WI38 (cell line): Measurements from ENCODE around the gene GSTO2.

ENCODE experiments used
- H3K4me3 ChIP-seq: 2 replicates; pipeline ENCODE4 v1.5.1; 2011; ENCODE audit warnings: low read depth, mild to moderate bottlenecking, control low read depth, low read length
- TF ChIP-seq, protein P1 (sequence below): IDR thresholded peaks from 2 replicates; pipeline ENCODE4 v1.5.1; 2012; ENCODE audit warnings: low read depth, mild to moderate bottlenecking, control low read depth, low read length

Gene GSTO2

DNA sequence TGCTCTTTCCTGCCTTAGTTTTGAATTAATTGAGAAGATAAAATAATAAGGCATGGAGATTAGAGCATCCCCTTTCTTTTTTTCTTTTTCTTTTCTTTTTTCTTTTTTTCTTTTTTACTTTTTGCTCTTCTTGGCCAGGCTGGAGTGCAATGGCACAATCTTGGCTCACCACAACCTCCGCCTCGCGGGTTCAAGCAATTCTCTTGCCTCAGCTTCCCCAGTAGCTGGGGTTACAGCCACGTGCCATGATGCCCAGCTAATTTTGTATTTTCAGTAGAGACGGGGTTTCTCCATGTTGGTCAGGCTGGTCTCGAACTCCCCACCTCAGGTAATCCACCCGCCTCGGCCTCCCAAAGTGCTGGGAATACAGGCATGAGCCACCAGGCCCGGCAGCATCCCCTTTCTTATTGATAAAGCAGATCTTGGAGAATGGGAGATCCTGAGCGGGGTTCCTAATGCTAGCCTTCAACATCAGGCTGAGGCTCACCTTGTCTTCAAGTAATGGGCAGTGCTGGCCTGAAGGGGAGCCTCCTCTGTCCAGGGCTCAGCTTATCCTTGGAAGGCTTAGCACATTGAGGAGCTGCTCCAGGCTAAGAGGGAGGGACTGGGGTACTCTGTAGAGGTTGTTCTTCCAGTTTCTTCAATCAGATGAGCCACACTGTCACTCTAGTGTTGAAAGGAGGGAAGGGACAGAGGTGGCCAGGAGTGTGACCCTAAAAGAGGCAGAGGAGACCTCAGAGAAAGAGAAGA is 27.9 kb downstream of the GSTO2 start:
- no peak overlapping the region for H3K4me3 ChIP-seq
- TF ChIP-seq, protein P1, sequence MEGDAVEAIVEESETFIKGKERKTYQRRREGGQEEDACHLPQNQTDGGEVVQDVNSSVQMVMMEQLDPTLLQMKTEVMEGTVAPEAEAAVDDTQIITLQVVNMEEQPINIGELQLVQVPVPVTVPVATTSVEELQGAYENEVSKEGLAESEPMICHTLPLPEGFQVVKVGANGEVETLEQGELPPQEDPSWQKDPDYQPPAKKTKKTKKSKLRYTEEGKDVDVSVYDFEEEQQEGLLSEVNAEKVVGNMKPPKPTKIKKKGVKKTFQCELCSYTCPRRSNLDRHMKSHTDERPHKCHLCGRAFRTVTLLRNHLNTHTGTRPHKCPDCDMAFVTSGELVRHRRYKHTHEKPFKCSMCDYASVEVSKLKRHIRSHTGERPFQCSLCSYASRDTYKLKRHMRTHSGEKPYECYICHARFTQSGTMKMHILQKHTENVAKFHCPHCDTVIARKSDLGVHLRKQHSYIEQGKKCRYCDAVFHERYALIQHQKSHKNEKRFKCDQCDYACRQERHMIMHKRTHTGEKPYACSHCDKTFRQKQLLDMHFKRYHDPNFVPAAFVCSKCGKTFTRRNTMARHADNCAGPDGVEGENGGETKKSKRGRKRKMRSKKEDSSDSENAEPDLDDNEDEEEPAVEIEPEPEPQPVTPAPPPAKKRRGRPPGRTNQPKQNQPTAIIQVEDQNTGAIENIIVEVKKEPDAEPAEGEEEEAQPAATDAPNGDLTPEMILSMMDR, result no peak

- no peak overlapping the region for H3K4me3 ChIP-seq
- TF ChIP-seq, protein P1, result peak; percentile 75
These were observed 29.0 kb downstream of the GSTO2 start for GRCh38 chr10:104297697-104298660.

DNA sequence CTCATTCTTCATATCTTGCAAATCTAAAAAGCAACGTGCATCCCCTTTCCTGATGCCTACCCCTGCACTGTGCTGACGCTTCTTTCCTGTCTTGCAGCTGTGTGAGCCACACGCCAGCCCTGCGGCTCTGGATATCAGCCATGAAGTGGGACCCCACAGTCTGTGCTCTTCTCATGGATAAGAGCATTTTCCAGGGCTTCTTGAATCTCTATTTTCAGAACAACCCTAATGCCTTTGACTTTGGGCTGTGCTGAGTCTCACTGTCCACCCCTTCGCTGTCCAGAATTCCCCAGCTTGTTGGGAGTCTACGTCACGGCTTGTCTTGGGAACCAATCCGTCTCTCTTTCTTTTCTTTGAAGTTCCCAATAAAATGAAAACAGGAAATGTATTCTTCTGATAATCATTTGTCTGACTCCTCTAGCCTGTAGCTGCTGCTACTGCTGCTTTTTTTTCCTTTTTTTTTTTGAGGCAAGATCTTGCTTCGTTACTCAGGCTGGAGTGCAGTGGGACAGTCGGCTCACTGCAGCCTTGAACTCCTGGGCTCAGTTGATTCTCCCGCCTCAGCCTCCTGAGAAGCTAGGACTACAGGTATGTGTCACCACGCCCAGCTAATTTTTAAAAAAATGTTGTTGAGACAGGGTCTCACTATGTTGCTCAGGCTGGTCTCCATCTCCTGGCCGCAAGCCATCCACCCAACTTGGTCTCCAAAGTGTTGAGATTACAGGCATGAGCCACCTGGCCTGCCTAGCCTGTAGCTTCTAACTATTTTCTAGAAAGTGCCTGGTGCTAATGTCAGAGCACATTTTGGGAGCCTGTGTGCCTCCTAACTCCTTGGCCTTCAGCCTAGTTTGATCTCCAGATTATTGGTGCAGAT is 30.3 kb downstream of the GSTO2 start:
- TF ChIP-seq, protein P1, result no peak
- H3K4me3 ChIP-seq, result peak overlapping the region; percentile 38

DNA sequence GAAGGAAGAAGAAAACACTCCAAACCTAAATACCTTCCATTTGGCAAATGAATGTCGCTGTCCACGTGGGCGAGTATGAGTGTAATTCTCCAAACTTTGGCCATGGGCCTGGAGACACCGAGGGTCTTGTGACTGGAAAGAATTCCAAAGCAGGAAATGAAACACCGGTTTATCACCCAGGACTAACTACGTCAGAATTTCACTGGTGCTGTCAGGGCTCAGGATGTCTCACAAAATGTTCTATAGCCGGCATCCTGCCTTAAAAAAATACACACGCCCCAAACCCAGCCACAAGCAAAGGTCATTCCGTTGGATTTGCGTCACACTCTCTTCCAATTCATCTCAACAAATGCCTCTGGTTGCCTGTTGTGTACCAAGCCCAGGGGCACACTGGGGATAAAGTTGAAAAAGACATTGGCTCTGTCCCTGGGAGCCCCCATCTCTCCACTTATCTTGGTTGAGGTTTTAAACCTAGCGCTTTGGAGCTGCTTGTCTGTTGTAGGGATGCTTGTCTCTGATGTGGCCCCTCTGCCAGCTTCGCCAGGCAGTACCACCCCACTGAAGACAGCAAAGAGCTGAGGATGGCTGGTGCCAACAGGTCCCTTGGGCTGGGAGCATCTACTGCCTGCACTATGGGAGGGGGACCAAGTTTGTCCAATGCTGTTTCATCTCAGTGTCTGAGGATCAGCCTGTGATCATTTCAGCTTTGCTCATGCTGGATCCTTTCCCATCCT is 31.2 kb downstream of the GSTO2 start:
- TF ChIP-seq, protein P1, result no peak
- H3K4me3 ChIP-seq, result peak overlapping the region; percentile 38

DNA sequence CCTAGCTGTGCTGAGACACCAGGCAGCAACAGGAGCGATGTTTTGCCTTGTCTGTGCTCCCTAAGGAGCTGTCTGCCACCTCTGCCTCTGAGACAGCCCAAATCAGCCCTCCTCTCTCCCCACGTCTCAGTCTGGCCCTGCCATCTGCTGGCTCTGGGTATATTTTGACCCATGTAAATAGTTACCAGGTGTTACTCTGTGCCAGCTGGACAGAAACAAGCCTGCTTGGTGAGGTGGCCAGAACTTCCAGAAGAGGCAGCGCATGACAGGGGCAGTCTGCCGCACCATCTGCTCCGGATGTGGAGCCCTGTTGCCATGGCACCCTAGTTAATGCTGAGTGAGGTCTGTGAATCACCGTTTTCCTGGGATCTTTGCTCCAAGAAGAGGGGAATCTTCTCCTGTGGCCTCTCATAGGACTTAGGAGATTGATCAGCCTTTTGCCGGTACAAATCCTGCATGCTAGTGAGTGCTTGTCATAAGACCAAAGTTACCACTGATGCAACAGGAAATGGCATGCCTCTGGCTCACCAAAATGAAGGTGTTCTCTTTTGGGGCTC is 31.8 kb downstream of the GSTO2 start:
- peak overlapping the region; percentile 38 for H3K4me3 ChIP-seq
- TF ChIP-seq, protein P1, result no peak

GRCh38 chr10:104301907-104302690 is 33.1 kb downstream of the GSTO2 start:
- TF ChIP-seq, protein P1, result no peak
- no peak overlapping the region for H3K4me3 ChIP-seq
